Astrocyte of the spinal cord (primary cell): ENCODE data around the gene SORCS2.

Source experiments
- DNase-seq: peaks from one replicate; pipeline ENCODE4 v3.0.0; 2011; ENCODE audit warnings: low read depth, low spot score
- H3K4me3 ChIP-seq: 2 replicates; pipeline ENCODE4 v1.5.1; 2011; ENCODE audit warnings: low read depth, mild to moderate bottlenecking, low read length, moderate library complexity
- in situ Hi-C: cut with HindIII; loops from 2 replicates; pipeline ENCODE4 v1.10.0; 2017; ENCODE audit warnings: low sequenced_read_pairs
- TF ChIP-seq, protein P1 (sequence below): IDR thresholded peaks from 2 replicates; pipeline ENCODE4 v1.5.1; 2012; ENCODE audit warnings: low read depth, mild to moderate bottlenecking, low read length, inconsistent platforms

Gene SORCS2

GRCh38 chr4:7326306-7326692 is 134.0 kb downstream of the SORCS2 start:
- TF ChIP-seq, protein P1, sequence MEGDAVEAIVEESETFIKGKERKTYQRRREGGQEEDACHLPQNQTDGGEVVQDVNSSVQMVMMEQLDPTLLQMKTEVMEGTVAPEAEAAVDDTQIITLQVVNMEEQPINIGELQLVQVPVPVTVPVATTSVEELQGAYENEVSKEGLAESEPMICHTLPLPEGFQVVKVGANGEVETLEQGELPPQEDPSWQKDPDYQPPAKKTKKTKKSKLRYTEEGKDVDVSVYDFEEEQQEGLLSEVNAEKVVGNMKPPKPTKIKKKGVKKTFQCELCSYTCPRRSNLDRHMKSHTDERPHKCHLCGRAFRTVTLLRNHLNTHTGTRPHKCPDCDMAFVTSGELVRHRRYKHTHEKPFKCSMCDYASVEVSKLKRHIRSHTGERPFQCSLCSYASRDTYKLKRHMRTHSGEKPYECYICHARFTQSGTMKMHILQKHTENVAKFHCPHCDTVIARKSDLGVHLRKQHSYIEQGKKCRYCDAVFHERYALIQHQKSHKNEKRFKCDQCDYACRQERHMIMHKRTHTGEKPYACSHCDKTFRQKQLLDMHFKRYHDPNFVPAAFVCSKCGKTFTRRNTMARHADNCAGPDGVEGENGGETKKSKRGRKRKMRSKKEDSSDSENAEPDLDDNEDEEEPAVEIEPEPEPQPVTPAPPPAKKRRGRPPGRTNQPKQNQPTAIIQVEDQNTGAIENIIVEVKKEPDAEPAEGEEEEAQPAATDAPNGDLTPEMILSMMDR: no peak
- no peak for DNase-seq
- H3K4me3 ChIP-seq: no peak overlapping the region
- in situ Hi-C loops: no loop called here

DNA sequence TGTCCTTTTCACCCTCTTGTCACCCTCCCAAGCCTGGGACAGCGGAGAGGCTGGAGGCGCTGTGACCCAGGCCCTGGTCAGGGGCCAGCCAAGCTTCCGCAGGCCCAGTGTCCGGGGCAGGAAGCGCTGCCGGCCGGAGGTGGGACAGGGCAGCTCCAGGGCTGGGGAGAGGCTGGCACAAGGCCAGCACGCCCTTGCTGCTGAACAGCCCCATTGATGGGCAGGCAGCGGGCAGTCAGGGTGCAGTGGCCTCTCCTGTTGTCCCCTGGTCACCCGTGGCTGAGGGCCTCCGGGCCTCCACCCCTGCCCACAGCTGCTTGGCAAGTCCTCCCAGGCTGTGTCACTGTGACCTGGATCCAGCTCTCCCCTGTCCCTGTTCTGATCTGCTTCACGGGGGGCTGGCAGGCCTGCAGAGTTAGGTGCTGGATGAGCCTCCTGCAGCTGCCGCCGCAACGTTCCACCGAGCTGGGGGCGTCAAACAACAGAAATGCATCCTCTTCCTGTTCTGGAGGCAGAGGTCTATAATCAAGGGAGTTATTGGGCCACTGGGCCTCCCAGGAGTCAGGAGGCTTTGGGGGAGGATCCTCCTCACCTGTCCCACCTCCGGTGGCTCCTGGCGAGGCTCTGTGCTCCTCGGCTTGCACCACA is 134.5 kb downstream of the SORCS2 start:
- H3K4me3 ChIP-seq: no peak overlapping the region
- DNase-seq: no peak
- in situ Hi-C loops: no loop called here
- TF ChIP-seq, protein P1: no peak

- in situ Hi-C loops: no loop called here
- TF ChIP-seq, protein P1: no peak
- no peak overlapping the region for H3K4me3 ChIP-seq
- DNase-seq: no peak
Measured at GRCh38 chr4:7327341-7327885, 135.1 kb downstream of the SORCS2 start.

DNA sequence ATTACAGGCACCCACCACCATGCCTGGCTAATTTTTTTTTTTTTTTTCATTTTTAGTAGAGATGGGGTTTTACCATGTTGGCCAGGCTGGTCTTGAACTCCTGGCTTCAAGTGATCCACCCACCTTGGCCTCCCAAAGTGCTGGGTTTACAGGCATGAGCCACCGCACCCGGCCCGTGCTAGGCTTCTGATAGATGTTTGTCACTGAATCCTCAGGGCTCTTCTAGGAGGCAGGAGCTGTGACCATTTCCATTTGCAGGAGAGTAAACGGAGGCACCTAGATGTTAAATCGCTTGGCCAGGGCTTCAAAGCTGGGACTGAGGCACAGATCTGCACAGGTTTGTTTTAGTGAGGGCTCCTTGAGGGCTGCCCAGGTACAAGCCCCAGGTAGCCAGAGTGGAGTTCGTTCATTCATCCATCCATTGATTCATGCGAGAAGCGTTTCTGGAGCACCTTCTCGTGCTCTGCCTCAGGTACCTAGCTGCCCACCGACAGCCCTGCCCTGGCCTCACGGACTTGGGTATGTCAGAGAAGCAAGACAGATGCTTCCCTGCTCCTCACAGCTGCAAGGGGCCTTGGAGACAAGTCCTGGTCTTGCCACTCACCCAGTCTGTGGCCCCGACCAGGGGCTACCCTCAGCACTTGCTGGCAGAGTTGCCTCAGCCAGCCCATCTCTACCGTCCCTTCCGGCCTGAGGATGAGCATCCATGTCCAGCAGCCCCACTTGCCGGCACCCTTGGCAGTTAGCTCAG is 136.0 kb downstream of the SORCS2 start:
- in situ Hi-C loops: no loop called here
- TF ChIP-seq, protein P1: no peak
- no peak for DNase-seq
- no peak overlapping the region for H3K4me3 ChIP-seq

DNA sequence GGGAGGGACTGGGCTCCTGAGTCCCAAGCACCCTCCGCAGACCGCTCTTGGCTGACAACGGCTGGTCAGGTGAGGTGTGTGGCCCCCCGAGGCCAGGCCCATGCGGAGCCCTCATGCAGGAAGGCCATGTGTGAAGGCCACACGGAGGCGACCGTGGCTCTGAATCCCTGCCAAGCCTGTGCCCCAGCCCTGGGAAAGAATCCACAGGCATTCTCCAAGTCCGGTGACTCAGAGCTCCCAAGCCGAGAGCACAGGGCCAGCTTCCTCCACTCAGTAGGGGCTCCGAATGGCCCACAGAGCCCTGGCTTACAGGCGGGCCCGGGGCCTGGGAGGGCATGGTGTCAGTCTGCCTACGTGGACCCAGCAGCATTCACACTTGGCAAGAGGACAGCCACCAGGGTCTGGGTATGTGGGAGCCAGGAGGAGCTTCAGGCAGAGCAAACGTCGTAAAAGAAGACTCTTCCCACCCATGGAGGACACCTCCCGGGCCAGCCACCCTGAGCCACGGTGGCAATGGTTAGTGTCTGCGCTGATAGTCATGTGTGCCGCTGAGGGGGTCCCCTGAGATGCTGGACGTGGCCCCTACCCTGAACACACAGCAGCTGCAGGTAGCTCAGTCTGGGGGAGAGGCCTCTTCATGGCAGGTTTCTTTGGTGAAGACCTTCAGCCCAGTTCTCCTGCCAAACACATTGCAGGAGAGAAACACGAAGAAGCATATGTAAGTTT is 136.7 kb downstream of the SORCS2 start:
- TF ChIP-seq, protein P1: no peak
- in situ Hi-C loops: no loop called here
- H3K4me3 ChIP-seq: no peak overlapping the region
- peak; percentile 77 for DNase-seq

GRCh38 chr4:7330031-7330596 is 137.8 kb downstream of the SORCS2 start:
- TF ChIP-seq, protein P1: no peak
- H3K4me3 ChIP-seq: no peak overlapping the region
- in situ Hi-C loops: no loop called here
- DNase-seq: no peak
